K562 (cell line): Measurements from ENCODE around the gene ACSL6. TPM values are rescaled to one million over a fixed set of nuclear protein-coding genes. Genes with fewer than 3 reads are reported as not detected.

Experiments used
- ARNT ChIP-seq, 2 experiments: fragments of 450-650 bp; IDR thresholded peaks; 2 replicates each; pipeline ENCODE4 v1.6.1; 2016; ENCODE audit warnings: mild to moderate bottlenecking in 1 of 2
- CCNT2 ChIP-seq: IDR thresholded peaks from 2 replicates; pipeline ENCODE4 v1.6.1; 2011; ENCODE audit warnings: borderline replicate concordance, low read depth, mild to moderate bottlenecking, moderate library complexity, mixed read lengths, low read length; ENCODE audit not compliant: insufficient read length; ENCODE audit errors: extremely low read depth
- ETS2 ChIP-seq: IDR thresholded peaks from 2 replicates; pipeline ENCODE4 v1.6.1; 2016; ENCODE audit warnings: borderline replicate concordance, missing genetic modification characterization, mild to moderate bottlenecking, moderate library complexity, missing compliant biosample characterization; ENCODE audit not compliant: poor library complexity, severe bottlenecking
- FOXK1 ChIP-seq: sonication (generic); formaldehyde crosslinking; IDR thresholded peaks from 2 replicates; pipeline ENCODE4 v1.8.0; 2022; ENCODE audit warnings: missing genetic modification reagents, mild to moderate bottlenecking, borderline replicate concordance
- KDM1A ChIP-seq, 2 experiments: fragments of 450-650 bp; IDR thresholded peaks; 2 replicates each; pipeline ENCODE4 v1.6.1; 2016; ENCODE audit warnings: mild to moderate bottlenecking in 2 of 2
- MCM5 ChIP-seq: fragments of 450-650 bp; IDR thresholded peaks from 2 replicates; pipeline ENCODE4 v1.6.1; 2016; ENCODE audit warnings: low read depth
- MTA2 ChIP-seq: fragments of 450-650 bp; IDR thresholded peaks from 2 replicates; pipeline ENCODE4 v1.6.1; 2016; ENCODE audit warnings: low read depth
- RBFOX2 ChIP-seq: fragments of 200-400 bp; formaldehyde crosslinking; IDR thresholded peaks from 2 replicates; pipeline ENCODE4 v1.6.1; 2017; ENCODE audit warnings: low read depth, mild to moderate bottlenecking, low read length, moderate library complexity
- SIN3A ChIP-seq, 2 experiments: fragments of 150-350 bp in 1 of 2; IDR thresholded peaks; 2 replicates each; pipeline ENCODE4 v1.6.1; 2011 to 2016; ENCODE audit warnings: borderline replicate concordance in 2 of 2, low read depth in 2 of 2, low read length in 2 of 2, mild to moderate bottlenecking in 2 of 2, moderate library complexity in 2 of 2; ENCODE audit not compliant: control insufficient read depth in 1 of 2
- SOX6 ChIP-seq: fragments of 450-650 bp; IDR thresholded peaks from 2 replicates; pipeline ENCODE4 v1.6.1; 2014; ENCODE audit warnings: mild to moderate bottlenecking
- TAF1 ChIP-seq: IDR thresholded peaks from 2 replicates; pipeline ENCODE4 v1.6.1; 2011; ENCODE audit warnings: mild to moderate bottlenecking, low read length, moderate library complexity; ENCODE audit not compliant: insufficient read depth, control insufficient read depth, severe bottlenecking; ENCODE audit errors: extremely low read depth
- ZNF444 ChIP-seq: fragments of 250-450 bp; sonication (Bioruptor Pico); IDR thresholded peaks from 2 replicates; pipeline ENCODE4 v1.4.0; 2020; ENCODE audit warnings: mild to moderate bottlenecking, moderate library complexity
- ZNF551 ChIP-seq: fragments of 250-450 bp; sonication (Bioruptor Pico); IDR thresholded peaks from 2 replicates; pipeline ENCODE4 v1.5.0; 2021; ENCODE audit warnings: mild to moderate bottlenecking, moderate library complexity
- ZNF75A ChIP-seq: fragments of 450-650 bp; formaldehyde crosslinking; IDR thresholded peaks from 2 replicates; pipeline ENCODE4 v1.4.0; 2020; ENCODE audit warnings: mild to moderate bottlenecking
- polyA plus RNA-seq, 8 experiments: library from polyadenylated mRNA; depleted of rRNA in 4 of 8; stranded (reverse) in 5 of 8; unstranded in 3 of 8; fragments of >200 nt; fragmentation: Nextera tagmentation in 2 of 8; fragmentation: Illumina TruSeq in 1 of 8; extraction: Ambion mirVana in 2 of 8; extraction: Trizol in 1 of 8; gene quantifications; 2 replicates each; pipeline versions ENCODE4 v1.2.1 to v1.2.3, GENCODE V29; 2011 to 2014; ENCODE audit warnings: inconsistent platforms in 1 of 8, missing spikeins in 1 of 8
- total RNA-seq, 7 experiments: library from RNA; depleted of rRNA in 6 of 7; stranded (reverse); fragments of >200 nt in 6 of 7; fragmentation: Illumina TruSeq in 2 of 7; extraction: Trizol in 2 of 7; gene quantifications; 2 replicates each; pipeline versions ENCODE4 v1.2.1 to v1.2.3, GENCODE V29; 2011 to 2021; ENCODE audit warnings: low replicate concordance in 1 of 7
- TF ChIP-seq, protein P1 (sequence below): fragments of 450-650 bp; formaldehyde crosslinking; IDR thresholded peaks from 2 replicates; pipeline ENCODE4 v1.4.0; 2022; ENCODE audit warnings: mild to moderate bottlenecking, moderate library complexity
- TF ChIP-seq, protein P2 (sequence below): fragments of 450-650 bp; formaldehyde crosslinking; IDR thresholded peaks from 2 replicates; pipeline ENCODE4 v1.4.0; 2020; ENCODE audit warnings: mild to moderate bottlenecking, moderate library complexity
- TF ChIP-seq, protein P3 (sequence below): fragments of 250-450 bp; sonication (Bioruptor Pico); IDR thresholded peaks from 2 replicates; pipeline ENCODE4 v1.4.0; 2020
- TF ChIP-seq, protein P4 (sequence below), 2 experiments: fragments of 450-650 bp; conservative IDR thresholded peaks; 2 replicates each; pipeline ENCODE4 v1.6.1; 2017; ENCODE audit warnings: mild to moderate bottlenecking in 2 of 2, moderate library complexity in 2 of 2
- TF ChIP-seq, protein P5 (sequence below): fragments of 450-650 bp; IDR thresholded peaks from 2 replicates; pipeline ENCODE4 v1.6.1; 2016; ENCODE audit warnings: antibody characterized with exemption

ACSL6 gene
- total and polyA plus RNA-seq, 9 of the 15 experiments (the other 6 are each of a cell fraction or from before 2014, with no cell fraction given) = 0.50 to 1.5 (median 0.69) TPM

DNA sequence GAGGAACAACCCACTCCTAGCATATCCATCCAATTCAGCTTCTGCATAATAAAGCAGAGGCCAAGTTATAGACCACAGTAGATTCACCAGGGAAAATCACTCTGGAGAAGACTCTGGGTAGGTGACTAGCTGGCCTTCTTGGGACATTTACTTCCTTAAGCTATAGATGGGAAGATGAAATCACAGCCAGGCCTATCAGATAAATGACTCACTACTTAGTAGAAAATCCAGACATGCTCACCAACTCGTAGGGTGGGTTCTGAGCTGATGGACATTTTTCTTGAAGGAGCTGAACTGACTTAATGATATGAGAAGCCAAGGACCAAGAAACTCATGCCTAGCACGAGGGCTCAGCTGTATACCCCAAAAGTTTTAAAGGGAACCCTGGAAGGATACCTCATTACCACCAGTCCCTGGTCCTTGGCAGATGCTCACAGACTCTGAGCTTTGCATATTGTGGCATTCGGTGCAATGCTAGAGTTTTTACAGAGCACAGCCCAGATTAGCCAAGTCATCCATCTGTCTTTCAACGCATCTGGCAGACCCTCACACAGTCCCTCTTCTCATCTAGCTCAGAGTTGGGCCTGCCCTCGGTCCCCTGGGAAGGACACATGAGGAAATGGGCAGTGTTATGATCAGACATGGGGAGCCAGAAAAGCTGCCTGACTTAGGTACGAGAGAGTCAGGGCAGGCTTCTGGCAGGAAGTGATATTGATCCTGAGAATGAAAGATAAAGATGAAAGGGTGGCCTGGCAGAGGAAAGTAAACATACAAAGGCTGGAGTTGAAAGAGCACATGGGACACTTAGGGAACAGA lies 15.0 kb downstream of the ACSL6 start (continued):
- TF ChIP-seq SIN3A (IDR thresholded peaks at IDR 0.05; ENCODE audit: borderline replicate concordance in 2 of 2, control insufficient read depth in 1 of 2, low read depth in 2 of 2, low read length in 2 of 2) (no peak), ETS2 (tag) (no peak), MTA2 (peak; percentile 96), ZNF75A (no peak), KDM1A (IDR thresholded peaks at IDR 0.05) (peak; percentile 94 to 95), RBFOX2 (no peak), ZNF444 (CRISPR knock-in tag) (no peak), CCNT2 (peak; percentile 74), TAF1 (no peak), SOX6 (peak; percentile 90), ARNT (IDR thresholded peaks at IDR 0.05) (peak; percentile 45 to 79; a peak in 1 of 4 replicates), MCM5 (no peak), ZNF551 (CRISPR knock-in tag) (no peak), FOXK1 (CRISPR knock-in tag) (no peak)
- TF ChIP-seq, protein P1, sequence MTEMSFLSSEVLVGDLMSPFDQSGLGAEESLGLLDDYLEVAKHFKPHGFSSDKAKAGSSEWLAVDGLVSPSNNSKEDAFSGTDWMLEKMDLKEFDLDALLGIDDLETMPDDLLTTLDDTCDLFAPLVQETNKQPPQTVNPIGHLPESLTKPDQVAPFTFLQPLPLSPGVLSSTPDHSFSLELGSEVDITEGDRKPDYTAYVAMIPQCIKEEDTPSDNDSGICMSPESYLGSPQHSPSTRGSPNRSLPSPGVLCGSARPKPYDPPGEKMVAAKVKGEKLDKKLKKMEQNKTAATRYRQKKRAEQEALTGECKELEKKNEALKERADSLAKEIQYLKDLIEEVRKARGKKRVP (CRISPR knock-in tag) = no peak
- TF ChIP-seq, protein P2, sequence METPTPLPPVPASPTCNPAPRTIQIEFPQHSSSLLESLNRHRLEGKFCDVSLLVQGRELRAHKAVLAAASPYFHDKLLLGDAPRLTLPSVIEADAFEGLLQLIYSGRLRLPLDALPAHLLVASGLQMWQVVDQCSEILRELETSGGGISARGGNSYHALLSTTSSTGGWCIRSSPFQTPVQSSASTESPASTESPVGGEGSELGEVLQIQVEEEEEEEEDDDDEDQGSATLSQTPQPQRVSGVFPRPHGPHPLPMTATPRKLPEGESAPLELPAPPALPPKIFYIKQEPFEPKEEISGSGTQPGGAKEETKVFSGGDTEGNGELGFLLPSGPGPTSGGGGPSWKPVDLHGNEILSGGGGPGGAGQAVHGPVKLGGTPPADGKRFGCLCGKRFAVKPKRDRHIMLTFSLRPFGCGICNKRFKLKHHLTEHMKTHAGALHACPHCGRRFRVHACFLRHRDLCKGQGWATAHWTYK (CRISPR knock-in tag) = no peak
- TF ChIP-seq, protein P3, sequence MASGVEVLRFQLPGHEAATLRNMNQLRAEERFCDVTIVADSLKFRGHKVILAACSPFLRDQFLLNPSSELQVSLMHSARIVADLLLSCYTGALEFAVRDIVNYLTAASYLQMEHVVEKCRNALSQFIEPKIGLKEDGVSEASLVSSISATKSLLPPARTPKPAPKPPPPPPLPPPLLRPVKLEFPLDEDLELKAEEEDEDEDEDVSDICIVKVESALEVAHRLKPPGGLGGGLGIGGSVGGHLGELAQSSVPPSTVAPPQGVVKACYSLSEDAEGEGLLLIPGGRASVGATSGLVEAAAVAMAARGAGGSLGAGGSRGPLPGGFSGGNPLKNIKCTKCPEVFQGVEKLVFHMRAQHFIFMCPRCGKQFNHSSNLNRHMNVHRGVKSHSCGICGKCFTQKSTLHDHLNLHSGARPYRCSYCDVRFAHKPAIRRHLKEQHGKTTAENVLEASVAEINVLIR (CRISPR knock-in tag) = 0 out of 2 replicates have a peak, but pooled peaks have one; percentile 24
- TF ChIP-seq, protein P4, sequence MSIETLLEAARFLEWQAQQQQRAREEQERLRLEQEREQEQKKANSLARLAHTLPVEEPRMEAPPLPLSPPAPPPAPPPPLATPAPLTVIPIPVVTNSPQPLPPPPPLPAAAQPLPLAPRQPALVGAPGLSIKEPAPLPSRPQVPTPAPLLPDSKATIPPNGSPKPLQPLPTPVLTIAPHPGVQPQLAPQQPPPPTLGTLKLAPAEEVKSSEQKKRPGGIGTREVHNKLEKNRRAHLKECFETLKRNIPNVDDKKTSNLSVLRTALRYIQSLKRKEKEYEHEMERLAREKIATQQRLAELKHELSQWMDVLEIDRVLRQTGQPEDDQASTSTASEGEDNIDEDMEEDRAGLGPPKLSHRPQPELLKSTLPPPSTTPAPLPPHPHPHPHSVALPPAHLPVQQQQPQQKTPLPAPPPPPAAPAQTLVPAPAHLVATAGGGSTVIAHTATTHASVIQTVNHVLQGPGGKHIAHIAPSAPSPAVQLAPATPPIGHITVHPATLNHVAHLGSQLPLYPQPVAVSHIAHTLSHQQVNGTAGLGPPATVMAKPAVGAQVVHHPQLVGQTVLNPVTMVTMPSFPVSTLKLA (conservative IDR thresholded peaks at IDR 0.05) = peak in 1 of 2 experiments; percentile 93; a peak in 3 of 4 replicates
- TF ChIP-seq, protein P5, sequence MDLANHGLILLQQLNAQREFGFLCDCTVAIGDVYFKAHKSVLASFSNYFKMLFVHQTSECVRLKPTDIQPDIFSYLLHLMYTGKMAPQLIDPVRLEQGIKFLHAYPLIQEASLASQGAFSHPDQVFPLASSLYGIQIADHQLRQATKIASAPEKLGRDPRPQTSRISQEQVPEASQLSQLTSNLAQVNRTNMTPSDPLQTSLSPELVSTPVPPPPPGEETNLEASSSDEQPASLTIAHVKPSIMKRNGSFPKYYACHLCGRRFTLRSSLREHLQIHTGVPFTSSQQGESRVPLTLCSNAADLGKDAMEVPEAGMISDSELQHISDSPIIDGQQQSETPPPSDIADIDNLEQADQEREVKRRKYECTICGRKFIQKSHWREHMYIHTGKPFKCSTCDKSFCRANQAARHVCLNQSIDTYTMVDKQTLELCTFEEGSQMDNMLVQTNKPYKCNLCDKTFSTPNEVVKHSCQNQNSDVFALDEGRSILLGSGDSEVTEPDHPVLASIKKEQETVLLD = peak; percentile 66
